ENCODE measurements around the gene FAM124A. TPM values are rescaled to one million over a fixed set of nuclear protein-coding genes. Genes with fewer than 3 reads are reported as not detected.

The FAM124A gene
- total and polyA plus RNA-seq, 3 experiments from 2014 or later, result 0.13 TPM; not detected in 2

GRCh38 chr13:51207881-51208280 lies 14.3 kb upstream of the FAM124A start:
- ChIA-PET CTCF (no interaction called here), POLR2A (no interaction called here)
- no peak overlapping the region for H3K27ac ChIP-seq (ENCODE audit: low read depth, low read length)
- no peak overlapping the region for H3K4me3 ChIP-seq (ENCODE audit: low read length)
- H3K27ac Mint-ChIP-seq, result no peak overlapping the region
- H3K36me3 Mint-ChIP-seq, result peaks cover 0 to 2% (median 0%) of the 10 kb centered on the region in 3 donors
- no peaks in the 10 kb centered on the region for H3K36me3 ChIP-seq (ENCODE audit: insufficient read depth, low read length)
- H3K4me1 ChIP-seq (ENCODE audit: insufficient read depth, low read length), result no peaks in the 10 kb centered on the region
- H3K4me1 Mint-ChIP-seq, result no peaks in the 10 kb centered on the region
- peaks cover 6 to 76% of the 10 kb centered on the region in 2 donors for H3K27me3 Mint-ChIP-seq
- H3K9me3 Mint-ChIP-seq, result no peaks in the 10 kb centered on the region
- no peaks in the 10 kb centered on the region for H3K27me3 ChIP-seq (ENCODE audit: insufficient read depth, low read length, poor library complexity, severe bottlenecking)
- H3K9me3 ChIP-seq (ENCODE audit: low read length), result no peaks in the 10 kb centered on the region
- DNase-seq, result no peak
- H3K4me3 Mint-ChIP-seq, result no peak overlapping the region

- no peak overlapping the region for H3K27ac Mint-ChIP-seq
- peaks cover 6 to 71% of the 10 kb centered on the region in 2 donors for H3K27me3 Mint-ChIP-seq
- DNase-seq, result no peak
- Histone ChIP-seq H3K27ac (ENCODE audit: low read depth, low read length) (no peak overlapping the region), H3K4me3 (ENCODE audit: low read length) (no peak overlapping the region), H3K27me3 (ENCODE audit: insufficient read depth, low read length, poor library complexity, severe bottlenecking) (no peaks in the 10 kb centered on the region), H3K4me1 (ENCODE audit: insufficient read depth, low read length) (no peaks in the 10 kb centered on the region), H3K9me3 (ENCODE audit: low read length) (no peaks in the 10 kb centered on the region), H3K36me3 (ENCODE audit: insufficient read depth, low read length) (no peaks in the 10 kb centered on the region)
- H3K9me3 Mint-ChIP-seq, result no peaks in the 10 kb centered on the region
- POLR2A ChIA-PET, result no interaction called here
- no peak overlapping the region for H3K4me3 Mint-ChIP-seq
- H3K4me1 Mint-ChIP-seq, result no peaks in the 10 kb centered on the region
- H3K36me3 Mint-ChIP-seq, result peaks cover 0 to 2% (median 0%) of the 10 kb centered on the region in 3 donors
- CTCF ChIA-PET, result interaction anchor here (1.1 kb wide), 1 partner anchor 78 kb away, joined by 3 read pairs; no protein-coding TSS in a partner anchor
Observed at GRCh38 chr13:51208716-51209115, 13.5 kb upstream of the FAM124A start.

GRCh38 chr13:51211910-51212309 lies 10.3 kb upstream of the FAM124A start:
- Histone ChIP-seq H3K4me1 (ENCODE audit: insufficient read depth, low read length) (no peaks in the 10 kb centered on the region), H3K9me3 (ENCODE audit: low read length) (no peaks in the 10 kb centered on the region), H3K27ac (ENCODE audit: low read depth, low read length) (no peak overlapping the region), H3K36me3 (ENCODE audit: insufficient read depth, low read length) (no peaks in the 10 kb centered on the region), H3K4me3 (ENCODE audit: low read length) (no peak overlapping the region), H3K27me3 (ENCODE audit: insufficient read depth, low read length, poor library complexity, severe bottlenecking) (no peaks in the 10 kb centered on the region)
- H3K4me1 Mint-ChIP-seq, result no peaks in the 10 kb centered on the region
- H3K4me3 Mint-ChIP-seq, result no peak overlapping the region
- peaks cover 8 to 65% of the 10 kb centered on the region in 2 donors for H3K27me3 Mint-ChIP-seq
- CTCF ChIA-PET, result no interaction called here
- no peaks in the 10 kb centered on the region for H3K9me3 Mint-ChIP-seq
- H3K27ac Mint-ChIP-seq, result no peak overlapping the region
- no peak for DNase-seq
- no peaks in the 10 kb centered on the region for H3K36me3 Mint-ChIP-seq
- POLR2A ChIA-PET, result no interaction called here

- Histone ChIP-seq H3K27me3 (ENCODE audit: insufficient read depth, low read length, poor library complexity, severe bottlenecking) (no peaks in the 10 kb centered on the region), H3K36me3 (ENCODE audit: insufficient read depth, low read length) (no peaks in the 10 kb centered on the region), H3K4me1 (ENCODE audit: insufficient read depth, low read length) (no peaks in the 10 kb centered on the region), H3K9me3 (ENCODE audit: low read length) (no peaks in the 10 kb centered on the region), H3K4me3 (ENCODE audit: low read length) (no peak overlapping the region), H3K27ac (ENCODE audit: low read depth, low read length) (no peak overlapping the region)
- no peaks in the 10 kb centered on the region for H3K36me3 Mint-ChIP-seq
- no peak overlapping the region for H3K4me3 Mint-ChIP-seq
- ChIA-PET CTCF (no interaction called here), POLR2A (no interaction called here)
- no peak for DNase-seq
- no peak overlapping the region for H3K27ac Mint-ChIP-seq
- H3K4me1 Mint-ChIP-seq, result no peaks in the 10 kb centered on the region
- H3K9me3 Mint-ChIP-seq, result no peaks in the 10 kb centered on the region
- peaks cover 11 to 73% of the 10 kb centered on the region in 2 donors for H3K27me3 Mint-ChIP-seq
Observed at GRCh38 chr13:51212758-51213157, 9.4 kb upstream of the FAM124A start.

- Histone ChIP-seq H3K36me3 (ENCODE audit: insufficient read depth, low read length) (no peaks in the 10 kb centered on the region), H3K9me3 (ENCODE audit: low read length) (no peaks in the 10 kb centered on the region), H3K4me1 (ENCODE audit: insufficient read depth, low read length) (no peaks in the 10 kb centered on the region), H3K4me3 (ENCODE audit: low read length) (no peak overlapping the region), H3K27ac (ENCODE audit: low read depth, low read length) (no peak overlapping the region), H3K27me3 (ENCODE audit: insufficient read depth, low read length, poor library complexity, severe bottlenecking) (no peaks in the 10 kb centered on the region)
- ChIA-PET CTCF (no interaction called here), POLR2A (no interaction called here)
- H3K27me3 Mint-ChIP-seq, result peaks cover 13 to 72% of the 10 kb centered on the region in 2 donors
- DNase-seq, result no peak
- no peaks in the 10 kb centered on the region for H3K36me3 Mint-ChIP-seq
- H3K4me3 Mint-ChIP-seq, result no peak overlapping the region
- H3K4me1 Mint-ChIP-seq, result no peaks in the 10 kb centered on the region
- no peaks in the 10 kb centered on the region for H3K9me3 Mint-ChIP-seq
- H3K27ac Mint-ChIP-seq, result no peak overlapping the region
Observed at GRCh38 chr13:51213173-51213728, 8.9 kb upstream of the FAM124A start.

- H3K4me1 ChIP-seq (ENCODE audit: insufficient read depth, low read length), result no peaks in the 10 kb centered on the region
- ChIA-PET CTCF (no interaction called here), POLR2A (no interaction called here)
- DNase-seq, result no peak
- no peaks in the 10 kb centered on the region for H3K36me3 ChIP-seq (ENCODE audit: insufficient read depth, low read length)
- no peak overlapping the region for H3K27ac Mint-ChIP-seq
- H3K9me3 ChIP-seq (ENCODE audit: low read length), result no peaks in the 10 kb centered on the region
- no peak overlapping the region for H3K4me3 ChIP-seq (ENCODE audit: low read length)
- H3K27me3 Mint-ChIP-seq, result peaks cover 36 to 67% of the 10 kb centered on the region in 2 donors
- H3K36me3 Mint-ChIP-seq, result no peaks in the 10 kb centered on the region
- peaks cover 15% of the 10 kb centered on the region for H3K27me3 ChIP-seq (ENCODE audit: insufficient read depth, low read length, poor library complexity, severe bottlenecking)
- H3K27ac ChIP-seq (ENCODE audit: low read depth, low read length), result no peak overlapping the region
- H3K4me3 Mint-ChIP-seq, result no peak overlapping the region
- no peaks in the 10 kb centered on the region for H3K9me3 Mint-ChIP-seq
- peaks cover 0 to 16% (median 3%) of the 10 kb centered on the region in 3 donors for H3K4me1 Mint-ChIP-seq
Observed at GRCh38 chr13:51218626-51219025, 3.6 kb upstream of the FAM124A start.

- H3K4me3 Mint-ChIP-seq, result peak overlapping the region in 3 of 7 donors; percentile 44 to 84 (median 68)
- peaks cover 0 to 16% (median 3%) of the 10 kb centered on the region in 3 donors for H3K4me1 Mint-ChIP-seq
- POLR2A ChIA-PET, result no interaction called here
Observed at GRCh38 chr13:51220706-51221105, 1.5 kb upstream of the FAM124A start.

GRCh38 chr13:51221108-51221507 lies 1.1 kb upstream of the FAM124A start:
- H3K27me3 Mint-ChIP-seq, result peaks cover 50 to 76% of the 10 kb centered on the region in 2 donors
- no peaks in the 10 kb centered on the region for H3K9me3 Mint-ChIP-seq
- Histone ChIP-seq H3K4me3 (ENCODE audit: low read length) (no peak overlapping the region), H3K27ac (ENCODE audit: low read depth, low read length) (no peak overlapping the region), H3K9me3 (ENCODE audit: low read length) (no peaks in the 10 kb centered on the region), H3K36me3 (ENCODE audit: insufficient read depth, low read length) (no peaks in the 10 kb centered on the region), H3K27me3 (ENCODE audit: insufficient read depth, low read length, poor library complexity, severe bottlenecking) (peaks cover 21% of the 10 kb centered on the region), H3K4me1 (ENCODE audit: insufficient read depth, low read length) (no peaks in the 10 kb centered on the region)
- POLR2A ChIA-PET, result no interaction called here
- H3K27ac Mint-ChIP-seq, result no peak overlapping the region
- no peaks in the 10 kb centered on the region for H3K36me3 Mint-ChIP-seq
- CTCF ChIA-PET, result interaction anchor here (0.8 kb wide), 1 partner anchor 17 kb away, joined by 3 read pairs; no protein-coding TSS in a partner anchor
- no peak for DNase-seq
- H3K4me1 Mint-ChIP-seq, result peaks cover 0 to 16% (median 3%) of the 10 kb centered on the region in 3 donors
- peak overlapping the region; percentile 44 to 84 (median 68) for H3K4me3 Mint-ChIP-seq

More at GRCh38 chr13:51220706-51221105, 1.5 kb upstream of the FAM124A start:
- H3K27ac Mint-ChIP-seq, result no peak overlapping the region
- Histone ChIP-seq H3K27ac (ENCODE audit: low read depth, low read length) (no peak overlapping the region), H3K4me1 (ENCODE audit: insufficient read depth, low read length) (no peaks in the 10 kb centered on the region), H3K4me3 (ENCODE audit: low read length) (no peak overlapping the region), H3K36me3 (ENCODE audit: insufficient read depth, low read length) (no peaks in the 10 kb centered on the region), H3K9me3 (ENCODE audit: low read length) (no peaks in the 10 kb centered on the region), H3K27me3 (ENCODE audit: insufficient read depth, low read length, poor library complexity, severe bottlenecking) (peaks cover 20% of the 10 kb centered on the region)
- H3K27me3 Mint-ChIP-seq, result peaks cover 50 to 78% of the 10 kb centered on the region in 2 donors
- no peaks in the 10 kb centered on the region for H3K36me3 Mint-ChIP-seq
- CTCF ChIA-PET, result interaction anchor here (0.8 kb wide), 1 partner anchor 18 kb away, joined by 3 read pairs; no protein-coding TSS in a partner anchor
- H3K9me3 Mint-ChIP-seq, result no peaks in the 10 kb centered on the region
- no peak for DNase-seq

Data from CD8-positive, alpha-beta memory T cell (primary cell).